ENCODE data around the gene SLC9A9. TPM values are rescaled to one million over a fixed set of nuclear protein-coding genes. Genes with fewer than 3 reads are reported as not detected.

Gene SLC9A9
- polyA plus RNA-seq, 1 donor from 2014 or later: 0.54 TPM

DNA sequence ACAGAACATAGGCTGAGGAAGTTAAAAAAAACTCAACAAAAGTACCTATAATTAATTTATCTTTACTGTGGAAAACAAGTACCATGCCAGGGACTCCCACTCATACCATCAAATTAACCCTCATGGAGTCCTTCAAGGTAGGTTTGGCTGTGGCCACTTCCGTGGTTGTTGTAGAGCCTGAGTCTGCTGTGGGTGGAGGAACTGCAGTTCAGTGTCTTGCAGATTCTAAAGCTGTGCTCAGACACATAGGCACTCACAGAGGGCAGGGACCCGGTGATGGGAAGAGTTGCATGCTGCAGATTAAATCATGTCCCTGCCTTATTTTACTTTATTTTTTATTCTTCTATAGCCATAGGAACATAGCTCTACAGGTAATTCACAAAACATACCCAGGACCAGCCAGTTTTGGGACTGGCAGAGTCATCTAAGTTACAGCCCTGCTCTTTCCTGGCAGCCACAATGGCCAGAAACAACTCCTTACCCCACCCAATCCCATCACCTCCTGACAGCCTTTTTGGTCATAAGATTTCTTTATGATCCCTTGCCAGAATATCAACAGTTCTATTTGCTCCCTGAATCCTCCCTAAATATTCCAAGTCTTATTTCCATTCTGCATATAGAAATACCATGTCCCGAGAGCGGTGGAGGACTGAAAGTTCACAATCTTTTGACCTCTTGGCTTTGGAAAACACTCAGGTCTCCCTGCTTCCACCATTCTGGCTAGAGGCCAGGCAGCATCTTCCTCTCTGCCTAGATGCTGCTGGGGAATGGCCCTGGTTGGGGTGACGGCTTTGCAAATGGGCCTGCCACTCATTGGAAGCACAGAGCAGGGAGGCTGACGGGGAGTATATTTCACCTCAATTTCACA, 535.0 kb downstream of the SLC9A9 start (continued):
- TF ChIP-seq, protein P1, sequence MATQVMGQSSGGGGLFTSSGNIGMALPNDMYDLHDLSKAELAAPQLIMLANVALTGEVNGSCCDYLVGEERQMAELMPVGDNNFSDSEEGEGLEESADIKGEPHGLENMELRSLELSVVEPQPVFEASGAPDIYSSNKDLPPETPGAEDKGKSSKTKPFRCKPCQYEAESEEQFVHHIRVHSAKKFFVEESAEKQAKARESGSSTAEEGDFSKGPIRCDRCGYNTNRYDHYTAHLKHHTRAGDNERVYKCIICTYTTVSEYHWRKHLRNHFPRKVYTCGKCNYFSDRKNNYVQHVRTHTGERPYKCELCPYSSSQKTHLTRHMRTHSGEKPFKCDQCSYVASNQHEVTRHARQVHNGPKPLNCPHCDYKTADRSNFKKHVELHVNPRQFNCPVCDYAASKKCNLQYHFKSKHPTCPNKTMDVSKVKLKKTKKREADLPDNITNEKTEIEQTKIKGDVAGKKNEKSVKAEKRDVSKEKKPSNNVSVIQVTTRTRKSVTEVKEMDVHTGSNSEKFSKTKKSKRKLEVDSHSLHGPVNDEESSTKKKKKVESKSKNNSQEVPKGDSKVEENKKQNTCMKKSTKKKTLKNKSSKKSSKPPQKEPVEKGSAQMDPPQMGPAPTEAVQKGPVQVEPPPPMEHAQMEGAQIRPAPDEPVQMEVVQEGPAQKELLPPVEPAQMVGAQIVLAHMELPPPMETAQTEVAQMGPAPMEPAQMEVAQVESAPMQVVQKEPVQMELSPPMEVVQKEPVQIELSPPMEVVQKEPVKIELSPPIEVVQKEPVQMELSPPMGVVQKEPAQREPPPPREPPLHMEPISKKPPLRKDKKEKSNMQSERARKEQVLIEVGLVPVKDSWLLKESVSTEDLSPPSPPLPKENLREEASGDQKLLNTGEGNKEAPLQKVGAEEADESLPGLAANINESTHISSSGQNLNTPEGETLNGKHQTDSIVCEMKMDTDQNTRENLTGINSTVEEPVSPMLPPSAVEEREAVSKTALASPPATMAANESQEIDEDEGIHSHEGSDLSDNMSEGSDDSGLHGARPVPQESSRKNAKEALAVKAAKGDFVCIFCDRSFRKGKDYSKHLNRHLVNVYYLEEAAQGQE (IDR thresholded peaks at IDR 0.05; ENCODE audit: borderline replicate concordance): no peak

DNA sequence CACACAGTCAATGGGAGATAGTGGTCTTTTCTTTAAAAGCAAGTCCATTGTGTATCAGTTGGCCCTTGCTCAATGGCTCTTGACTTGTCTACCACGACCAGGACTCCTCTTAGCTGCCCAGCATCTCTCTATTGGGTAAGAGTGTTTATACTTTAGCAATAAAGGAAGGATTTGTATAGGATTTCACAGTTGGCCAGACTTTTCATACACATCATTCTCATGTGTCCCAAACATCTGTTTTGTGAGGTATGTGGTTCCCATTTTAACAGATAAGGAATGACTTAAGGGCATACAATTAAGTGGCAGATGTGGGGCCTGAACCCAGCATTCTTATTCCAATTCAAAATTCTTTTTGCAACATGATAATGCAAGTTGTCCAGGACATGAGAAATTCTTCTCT, 537.2 kb downstream of the SLC9A9 start:
- Histone ChIP-seq H3K79me2 (replicated peaks; ENCODE audit: insufficient read depth, low read length) (no peaks in the 10 kb centered on the region), H3K9ac (ENCODE audit: low read length) (no peak overlapping the region), H3K4me3 (ENCODE audit: low read length) (no peak overlapping the region), H3K27ac (ENCODE audit: low read length) (no peak overlapping the region), H3K27me3 (ENCODE audit: insufficient read depth, low read depth, low read length) (no peaks in the 10 kb centered on the region), H3K36me3 (ENCODE audit: insufficient read depth, low read length) (no peaks in the 10 kb centered on the region), H4K20me1 (ENCODE audit: insufficient read depth) (no peaks in the 10 kb centered on the region), H3K9me2 (ENCODE audit: insufficient read depth, low read length) (no peaks in the 10 kb centered on the region), H2AFZ (ENCODE audit: low read depth, low read length) (no peak overlapping the region), H3K4me2 (ENCODE audit: low read length) (no peak overlapping the region), H3F3A (ENCODE audit: insufficient read depth, low read length, poor library complexity, severe bottlenecking) (no peaks in the 10 kb centered on the region), H3K9me3 (ENCODE audit: low read length) (no peaks in the 10 kb centered on the region)
- no peak for TF ChIP-seq POLR2AphosphoS5 (IDR thresholded peaks at IDR 0.05)
- TF ChIP-seq, protein P1 (IDR thresholded peaks at IDR 0.05; ENCODE audit: borderline replicate concordance): no peak
- TF ChIP-seq EZH2 (IDR thresholded peaks at IDR 0.05; ENCODE audit: borderline replicate concordance, insufficient read depth, low read length, poor library complexity, severe bottlenecking): no peak
- TF ChIP-seq, protein P2, sequence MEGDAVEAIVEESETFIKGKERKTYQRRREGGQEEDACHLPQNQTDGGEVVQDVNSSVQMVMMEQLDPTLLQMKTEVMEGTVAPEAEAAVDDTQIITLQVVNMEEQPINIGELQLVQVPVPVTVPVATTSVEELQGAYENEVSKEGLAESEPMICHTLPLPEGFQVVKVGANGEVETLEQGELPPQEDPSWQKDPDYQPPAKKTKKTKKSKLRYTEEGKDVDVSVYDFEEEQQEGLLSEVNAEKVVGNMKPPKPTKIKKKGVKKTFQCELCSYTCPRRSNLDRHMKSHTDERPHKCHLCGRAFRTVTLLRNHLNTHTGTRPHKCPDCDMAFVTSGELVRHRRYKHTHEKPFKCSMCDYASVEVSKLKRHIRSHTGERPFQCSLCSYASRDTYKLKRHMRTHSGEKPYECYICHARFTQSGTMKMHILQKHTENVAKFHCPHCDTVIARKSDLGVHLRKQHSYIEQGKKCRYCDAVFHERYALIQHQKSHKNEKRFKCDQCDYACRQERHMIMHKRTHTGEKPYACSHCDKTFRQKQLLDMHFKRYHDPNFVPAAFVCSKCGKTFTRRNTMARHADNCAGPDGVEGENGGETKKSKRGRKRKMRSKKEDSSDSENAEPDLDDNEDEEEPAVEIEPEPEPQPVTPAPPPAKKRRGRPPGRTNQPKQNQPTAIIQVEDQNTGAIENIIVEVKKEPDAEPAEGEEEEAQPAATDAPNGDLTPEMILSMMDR (IDR thresholded peaks at IDR 0.05; ENCODE audit: poor library complexity, severe bottlenecking): no peak
- TF ChIP-seq SMC3 (conservative IDR thresholded peaks at IDR 0.05; ENCODE audit: poor library complexity): no peak
- TF ChIP-seq MXI1 (conservative IDR thresholded peaks at IDR 0.05; ENCODE audit: poor library complexity, severe bottlenecking): no peak
- no peak for TF ChIP-seq RAD21 (conservative IDR thresholded peaks at IDR 0.05)
- no peak for TF ChIP-seq TAF1 (IDR thresholded peaks at IDR 0.05; ENCODE audit: low read depth)
- TF ChIP-seq EP300 (conservative IDR thresholded peaks at IDR 0.05; ENCODE audit: poor library complexity, severe bottlenecking): no peak
